Measurements from ENCODE around the gene RNF112.

Gene RNF112, protein sequence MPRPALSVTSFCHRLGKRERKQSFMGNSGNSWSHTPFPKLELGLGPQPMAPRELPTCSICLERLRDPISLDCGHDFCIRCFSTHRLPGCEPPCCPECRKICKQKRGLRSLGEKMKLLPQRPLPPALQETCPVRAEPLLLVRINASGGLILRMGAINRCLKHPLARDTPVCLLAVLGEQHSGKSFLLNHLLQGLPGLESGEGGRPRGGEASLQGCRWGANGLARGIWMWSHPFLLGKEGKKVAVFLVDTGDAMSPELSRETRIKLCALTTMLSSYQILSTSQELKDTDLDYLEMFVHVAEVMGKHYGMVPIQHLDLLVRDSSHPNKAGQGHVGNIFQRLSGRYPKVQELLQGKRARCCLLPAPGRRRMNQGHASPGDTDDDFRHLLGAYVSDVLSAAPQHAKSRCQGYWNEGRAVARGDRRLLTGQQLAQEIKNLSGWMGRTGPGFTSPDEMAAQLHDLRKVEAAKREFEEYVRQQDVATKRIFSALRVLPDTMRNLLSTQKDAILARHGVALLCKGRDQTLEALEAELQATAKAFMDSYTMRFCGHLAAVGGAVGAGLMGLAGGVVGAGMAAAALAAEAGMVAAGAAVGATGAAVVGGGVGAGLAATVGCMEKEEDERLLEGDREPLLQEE

GRCh38 chr17:19410875-19411620 is at the start of gene RNF112:
Gene RNF112 (plus strand): TSS chr17:19411232. CDS start chr17:19411409, 177 bp downstream.
- DNase-seq (ENCODE audit: low read depth): peak; percentile 42

GRCh38 chr17:19361326-19361725 is 49.7 kb upstream of the RNF112 start:
- DNase-seq (ENCODE audit: low read depth): peak; percentile 37

- no peak for DNase-seq (ENCODE audit: low read depth)
Observed at GRCh38 chr17:19361944-19362276, 49.1 kb upstream of the RNF112 start.

- DNase-seq (ENCODE audit: low read depth): peak; percentile 95
Observed at GRCh38 chr17:19362277-19363113, 48.5 kb upstream of the RNF112 start, which contains the start of gene B9D1. Gene B9D1 (minus strand): TSS chr17:19362723. CDS start chr17:19362569, 154 bp downstream.

DNA sequence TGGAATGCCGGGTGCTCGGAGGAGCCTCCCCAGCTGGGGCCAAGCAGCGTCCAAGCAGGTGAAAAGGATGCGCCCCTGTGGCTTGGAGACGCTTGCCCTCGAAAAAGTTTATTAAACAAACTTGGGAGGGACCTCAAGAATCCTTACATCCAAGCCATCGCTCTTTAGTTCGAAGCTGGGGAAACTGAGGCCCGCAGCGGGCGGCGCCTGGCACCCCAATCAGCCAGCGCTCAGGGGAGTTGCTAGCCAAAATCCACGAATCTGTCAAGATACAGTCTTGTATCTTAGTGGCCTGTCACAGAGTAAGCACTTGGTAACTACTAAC is 48.0 kb upstream of the RNF112 start:
- DNase-seq (ENCODE audit: low read depth): no peak

DNA sequence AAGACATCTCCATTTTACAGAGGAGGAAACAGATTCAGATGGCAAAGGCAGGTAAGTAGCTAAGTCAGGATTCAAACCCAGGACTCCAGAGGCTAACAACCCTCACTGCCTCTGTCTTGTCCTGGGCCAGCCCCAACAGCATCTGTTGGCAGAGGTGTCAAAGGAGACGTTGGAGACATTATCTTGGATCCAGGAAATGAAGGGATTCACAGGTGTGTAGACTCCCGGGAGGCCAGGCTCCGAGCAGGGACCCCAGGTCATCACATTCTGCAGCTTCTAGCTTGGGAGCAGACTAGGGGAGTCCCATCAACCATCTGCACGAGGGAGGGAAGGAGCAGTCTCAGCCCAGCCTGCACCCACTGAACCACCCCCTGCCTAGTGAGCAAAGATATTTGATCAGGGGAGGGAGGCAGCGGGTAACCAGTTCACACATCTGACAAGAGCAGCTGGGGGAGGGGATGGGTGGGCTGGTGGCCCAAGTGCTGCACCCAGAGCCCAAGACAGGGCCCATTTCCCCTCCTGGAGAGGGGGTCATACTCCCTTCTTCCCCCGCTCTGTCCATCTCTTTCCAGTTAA is 47.5 kb upstream of the RNF112 start:
- no peak for DNase-seq (ENCODE audit: low read depth)

DNA sequence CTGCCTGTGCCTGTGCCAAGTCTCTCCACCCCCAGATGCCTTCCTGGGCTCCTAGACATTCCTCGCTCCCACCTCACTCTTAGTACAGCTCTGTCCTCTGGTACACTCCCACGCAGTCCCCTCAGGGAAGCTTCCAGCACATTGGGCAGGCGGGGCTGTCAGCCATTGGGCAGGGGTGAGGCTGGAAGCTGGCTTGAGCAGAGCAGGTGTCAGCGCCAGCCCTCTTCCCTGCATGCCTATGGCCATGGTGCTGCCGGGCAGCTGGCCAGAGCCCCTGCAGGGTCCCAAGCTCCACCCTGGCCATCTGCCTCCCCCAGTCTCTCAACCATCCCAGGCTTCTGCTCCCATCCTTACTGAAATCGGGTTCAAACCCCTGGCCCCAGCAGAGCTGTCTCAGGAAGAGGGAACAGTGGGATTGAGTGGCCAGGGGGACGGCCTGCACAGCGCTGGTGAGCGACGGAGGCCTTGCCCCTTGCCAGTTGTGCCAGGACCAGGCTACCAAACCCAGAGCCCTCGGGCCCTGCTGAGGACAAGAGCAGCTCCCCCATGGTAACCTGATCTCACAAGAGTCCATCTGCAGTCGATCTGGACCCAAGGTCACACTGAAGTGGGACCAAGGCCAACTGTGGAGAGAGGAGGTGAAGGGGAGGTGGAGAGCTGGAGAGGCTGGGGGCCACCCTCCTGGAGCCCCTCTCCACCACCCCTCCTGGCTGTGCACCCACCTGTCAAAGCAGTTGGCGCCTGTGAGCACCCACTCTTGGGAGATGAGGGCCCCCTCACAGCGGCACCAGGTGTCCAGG is 46.1 kb upstream of the RNF112 start:
- DNase-seq (ENCODE audit: low read depth): no peak

DNA sequence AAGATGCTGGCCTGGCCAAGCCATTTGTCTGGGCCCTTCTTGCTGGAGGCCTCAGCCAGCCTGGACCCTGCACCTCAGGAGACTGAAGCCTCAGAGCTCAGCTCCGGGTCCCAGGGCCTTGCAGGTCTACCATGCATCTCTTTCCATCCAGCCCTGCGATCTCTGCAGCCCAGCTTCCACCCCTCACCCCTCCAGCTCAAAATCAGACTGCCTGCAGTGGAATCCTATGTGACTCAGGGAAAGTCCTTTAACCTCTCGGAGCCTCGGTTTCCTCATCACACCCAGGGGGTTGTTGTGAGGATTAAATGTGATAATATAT is 45.6 kb upstream of the RNF112 start:
- DNase-seq (ENCODE audit: low read depth): no peak

GRCh38 chr17:19365833-19366636 is 45.0 kb upstream of the RNF112 start:
- no peak for DNase-seq (ENCODE audit: low read depth)

DNA sequence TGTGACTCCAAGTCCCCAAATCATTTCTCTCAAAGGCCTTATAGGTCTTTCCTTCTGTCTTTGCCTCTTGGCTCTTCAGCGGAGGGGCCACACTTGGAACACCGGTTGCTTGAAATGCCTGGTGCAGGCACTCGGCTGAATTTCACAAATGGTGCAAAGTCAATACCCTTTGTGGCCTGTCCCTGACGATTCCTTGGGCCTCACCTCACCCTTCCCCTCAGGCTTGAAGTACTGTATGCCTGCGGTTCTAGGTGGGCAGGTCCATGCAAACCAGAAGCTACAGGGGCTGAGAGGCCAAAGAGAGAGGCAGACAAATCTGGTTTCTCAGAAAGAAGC is 44.4 kb upstream of the RNF112 start:
- DNase-seq (ENCODE audit: low read depth): no peak

DNA sequence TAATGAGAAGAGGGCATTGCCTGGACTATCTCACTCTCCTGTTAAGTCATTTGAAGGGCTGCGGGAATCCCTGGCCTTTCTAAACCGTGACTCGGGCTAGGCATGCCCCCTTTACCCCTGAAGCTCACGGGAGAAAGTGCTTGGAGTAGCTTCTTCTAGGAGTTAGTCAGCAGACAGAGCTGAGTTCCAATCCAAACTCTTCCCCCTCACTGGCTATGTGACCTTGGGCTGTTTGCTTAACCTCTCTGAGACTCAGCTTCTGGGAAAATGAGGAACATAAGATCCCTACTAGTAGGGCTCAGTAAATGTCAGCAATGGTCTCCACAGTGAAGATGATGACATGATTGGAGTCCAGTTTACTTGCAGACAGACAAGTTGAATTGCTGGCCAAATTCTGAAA is 42.8 kb upstream of the RNF112 start:
- DNase-seq (ENCODE audit: low read depth): no peak

GRCh38 chr17:19369107-19369778 is 41.8 kb upstream of the RNF112 start:
- no peak for DNase-seq (ENCODE audit: low read depth)

GRCh38 chr17:19369846-19370492 is 41.1 kb upstream of the RNF112 start:
- DNase-seq (ENCODE audit: low read depth): no peak

- DNase-seq (ENCODE audit: low read depth): peak; percentile 19
Observed at GRCh38 chr17:19370493-19370960, 40.5 kb upstream of the RNF112 start.

DNA sequence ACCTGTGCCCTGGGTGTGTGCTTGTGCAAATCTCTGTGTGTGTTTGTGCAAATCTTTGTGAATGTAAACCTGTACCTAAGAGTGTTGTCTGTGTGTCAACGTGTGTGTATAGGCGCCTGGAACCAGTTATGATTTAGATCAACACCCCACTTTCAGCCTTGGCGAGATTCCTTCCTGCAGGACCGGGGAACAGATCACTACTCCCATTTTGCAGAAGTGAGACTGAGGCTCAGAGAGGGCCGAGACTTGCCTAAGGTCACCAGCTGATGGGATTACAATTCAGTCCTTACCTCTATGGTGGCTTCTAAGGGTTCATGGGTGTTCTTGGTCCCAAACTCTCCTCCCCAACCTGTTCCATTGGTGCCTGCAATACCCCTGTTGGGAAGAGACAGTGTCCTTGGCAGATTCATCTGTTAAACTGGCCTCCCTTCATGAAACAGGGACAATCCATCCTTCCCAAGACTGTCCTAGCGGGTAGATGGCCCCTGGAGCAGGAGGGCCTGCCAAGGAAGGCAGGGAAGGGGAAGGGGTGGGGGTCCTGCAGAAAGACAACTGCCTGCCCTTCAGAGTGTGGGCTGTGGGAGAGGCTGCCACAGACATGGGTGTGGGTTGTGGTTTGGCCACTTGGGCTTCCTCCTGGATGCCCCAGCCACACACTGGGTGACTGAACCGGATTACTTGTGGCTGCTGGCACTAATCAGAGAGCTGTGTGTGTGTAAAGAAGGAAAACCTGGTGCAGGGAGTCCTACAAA is 39.6 kb upstream of the RNF112 start:
- no peak for DNase-seq (ENCODE audit: low read depth)

- DNase-seq (ENCODE audit: low read depth): no peak
Observed at GRCh38 chr17:19372011-19372370, 39.0 kb upstream of the RNF112 start.

DNA sequence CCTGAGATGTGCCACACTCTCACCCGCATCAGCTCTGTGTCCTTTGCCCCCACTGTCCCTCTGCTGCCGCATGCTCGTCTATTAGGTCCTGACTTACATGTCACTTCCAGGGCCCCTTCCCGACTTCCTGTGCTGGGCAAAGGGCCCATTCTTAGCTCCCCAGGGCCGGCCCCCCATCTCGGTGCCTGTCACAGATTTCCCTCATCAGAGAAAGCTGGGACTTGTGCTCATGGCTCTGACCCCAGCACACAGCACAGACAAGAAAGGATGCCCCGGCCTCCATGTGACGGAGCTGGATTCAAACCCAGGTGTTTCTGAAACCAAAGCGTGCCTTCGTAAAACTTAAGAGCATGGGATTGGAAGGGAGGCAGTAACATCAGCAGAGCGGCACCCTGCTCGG is 38.6 kb upstream of the RNF112 start:
- DNase-seq (ENCODE audit: low read depth): no peak

DNA sequence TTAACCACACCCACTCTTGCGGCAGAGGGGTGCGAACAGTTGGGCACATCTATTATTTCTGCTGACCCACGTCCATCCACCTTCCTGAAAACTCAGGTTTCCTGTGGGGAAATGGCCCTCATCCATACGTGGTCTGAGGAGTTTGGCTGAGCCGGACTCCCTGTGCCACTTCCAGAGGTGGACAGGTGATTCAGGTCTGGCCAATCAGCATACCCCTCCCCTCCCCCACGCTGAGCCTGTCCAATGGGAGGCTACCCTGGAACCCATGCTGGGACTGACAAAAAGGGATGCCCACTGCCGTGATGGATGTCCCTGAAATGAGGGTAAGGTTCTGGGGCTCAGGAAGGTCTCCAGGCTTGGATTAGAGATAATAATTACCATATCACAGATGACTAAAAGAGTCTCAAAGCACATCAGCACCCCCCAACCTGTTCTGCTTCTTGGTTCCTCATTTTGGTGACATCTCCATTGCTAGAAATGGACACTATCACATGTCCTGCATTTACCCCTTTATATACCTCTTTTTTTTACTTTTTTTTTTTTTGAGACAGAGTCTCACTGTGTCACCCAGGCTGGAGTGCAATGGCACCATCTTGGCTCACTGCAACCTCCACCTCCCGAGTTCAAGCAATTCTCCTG is 38.0 kb upstream of the RNF112 start:
- no peak for DNase-seq (ENCODE audit: low read depth)

Measured in ELR (cell line).